Measurements from ENCODE around the gene TANK.
A peak's percentile ranks its signal among the peaks of the same experiment; 100 is the strongest.
"Not testable (repeated sequence)": the region's sequence is repeated elsewhere in the genome, so short reads cannot be mapped to it uniquely, and the experiment has no call there.

TANK gene

DNA sequence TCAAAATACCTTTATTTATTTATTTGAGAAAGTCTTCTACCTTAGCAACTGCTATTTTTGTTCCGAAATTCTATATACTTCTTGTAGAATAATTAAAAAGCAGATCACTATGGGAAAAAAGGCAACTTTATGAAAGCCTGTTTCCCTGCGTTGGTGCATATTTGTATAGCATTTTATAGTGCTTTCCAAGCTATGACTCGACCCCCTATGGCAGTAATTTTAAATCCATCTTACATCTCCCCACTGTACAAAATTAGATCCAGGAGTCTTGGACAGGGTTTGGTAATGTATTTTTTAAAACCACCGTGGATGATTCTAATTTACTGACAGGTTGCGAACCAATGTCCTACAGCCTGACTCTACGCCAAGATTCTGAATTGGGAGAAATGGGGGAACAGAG is 10.1 kb downstream of the TANK start:
- no peak for DNase-seq

- no peak for DNase-seq
Measured at GRCh38 chr2:161170958-161171932, 11.0 kb downstream of the TANK start.

DNA sequence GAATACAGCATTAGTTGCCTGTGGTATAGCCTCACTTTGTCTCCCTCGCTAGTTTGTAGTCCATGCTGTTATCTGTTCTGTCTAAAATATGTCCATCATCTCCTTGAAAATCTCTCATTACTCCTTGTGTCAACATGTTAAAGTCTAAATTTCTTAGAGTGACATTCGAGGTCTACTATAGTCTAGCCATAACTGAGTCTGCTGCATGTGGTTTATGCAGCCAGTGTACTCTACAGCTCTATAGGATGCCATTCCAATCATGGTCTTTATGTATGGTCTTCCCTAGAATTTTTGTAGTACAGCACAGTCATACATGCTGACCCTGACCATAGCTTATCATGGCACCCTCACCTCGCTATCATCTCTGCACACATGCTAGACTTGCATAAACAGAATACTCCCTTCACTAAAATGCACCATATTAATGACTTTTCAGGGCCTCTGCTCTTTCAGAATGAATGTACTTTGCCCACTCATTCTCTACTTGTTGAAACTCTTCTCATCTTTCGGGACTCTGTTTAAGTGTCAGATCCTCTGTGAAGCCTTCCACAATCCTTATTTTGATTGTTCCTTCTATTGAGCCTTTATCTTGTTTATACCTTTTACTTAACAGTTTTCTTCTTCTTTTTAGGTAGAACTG is 12.8 kb downstream of the TANK start:
- no peak for DNase-seq

GRCh38 chr2:161173541-161174194 is 13.4 kb downstream of the TANK start:
- no peak for DNase-seq

GRCh38 chr2:161177969-161178368 is 17.7 kb downstream of the TANK start:
- DNase-seq = no peak

DNA sequence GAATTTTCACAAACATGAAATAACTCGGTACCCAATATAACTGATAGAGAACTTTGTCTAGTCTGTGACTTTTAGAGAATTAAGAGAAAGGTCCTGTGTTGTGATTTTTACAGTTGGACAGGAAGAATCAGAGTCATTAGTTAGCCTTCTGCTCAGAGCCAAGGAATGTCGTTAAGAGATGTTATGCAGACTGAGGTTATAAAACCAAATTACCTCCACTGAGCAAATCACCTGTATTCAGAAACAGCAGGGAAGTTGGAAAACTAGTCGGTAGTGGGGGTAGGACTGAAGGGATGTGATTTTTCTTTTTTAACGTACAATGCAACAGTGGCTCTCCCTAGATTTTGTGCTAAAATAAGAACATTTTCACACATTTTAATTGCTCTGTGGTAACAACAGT is 18.5 kb downstream of the TANK start:
- no peak for DNase-seq

GRCh38 chr2:161190050-161190449 is 29.8 kb downstream of the TANK start:
- DNase-seq = no peak

DNA sequence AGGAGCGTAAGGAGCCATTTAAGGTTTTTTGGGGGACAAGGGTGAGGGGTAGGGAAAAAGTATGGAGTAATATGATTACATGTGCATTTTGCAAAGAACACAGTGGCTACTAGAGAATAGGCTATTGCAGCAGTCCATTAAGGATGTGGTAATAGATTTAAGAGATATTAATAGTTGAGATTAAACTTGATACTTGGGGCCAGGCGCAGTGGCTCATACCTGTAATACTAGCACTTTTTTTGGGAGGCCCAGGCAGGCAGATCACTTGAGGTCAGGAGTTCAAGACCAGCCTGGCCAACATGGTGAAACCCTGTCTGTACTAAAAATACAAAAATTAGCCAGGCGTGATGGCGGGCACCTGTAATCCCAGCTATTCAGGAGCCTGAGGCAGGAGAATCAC is 35.4 kb downstream of the TANK start:
- not testable (repeated sequence) for DNase-seq

DNA sequence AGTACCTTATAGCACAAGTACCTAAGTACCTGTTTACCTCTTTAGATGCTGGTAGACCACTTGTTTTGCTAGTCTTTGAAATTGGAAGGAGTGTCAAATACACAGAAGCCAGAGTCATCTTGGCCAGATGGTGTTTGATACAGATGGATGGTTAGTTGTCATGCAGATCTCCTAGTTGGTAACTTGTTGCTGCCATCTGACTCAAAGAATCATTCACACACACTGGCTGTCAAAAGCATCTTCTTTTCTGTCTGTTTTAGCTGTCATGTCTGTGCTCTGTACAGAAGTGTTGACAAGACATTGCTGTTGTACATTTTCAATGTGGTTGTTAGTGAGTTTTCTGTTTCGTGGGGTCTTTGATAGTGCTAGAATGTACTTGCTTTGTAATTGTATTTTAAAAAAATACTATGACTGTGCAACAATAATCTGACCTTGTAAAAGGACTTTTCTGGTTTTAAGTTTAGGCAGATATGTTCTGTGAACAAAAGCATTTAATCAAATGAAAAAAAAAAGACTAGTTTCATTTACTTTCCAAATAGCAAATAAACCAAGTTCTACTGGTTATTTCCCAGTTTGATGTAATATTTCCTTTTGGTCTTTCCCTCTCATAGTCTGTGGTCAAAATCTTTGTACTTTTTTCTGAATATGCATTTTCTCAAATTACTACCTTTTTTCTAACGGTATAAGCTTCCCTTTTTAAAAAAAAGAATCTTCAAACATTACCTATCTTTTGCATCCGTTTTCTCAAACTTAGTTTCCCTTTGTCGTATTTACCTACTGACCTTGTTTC is 39.9 kb downstream of the TANK start:
- DNase-seq = no peak

DNA sequence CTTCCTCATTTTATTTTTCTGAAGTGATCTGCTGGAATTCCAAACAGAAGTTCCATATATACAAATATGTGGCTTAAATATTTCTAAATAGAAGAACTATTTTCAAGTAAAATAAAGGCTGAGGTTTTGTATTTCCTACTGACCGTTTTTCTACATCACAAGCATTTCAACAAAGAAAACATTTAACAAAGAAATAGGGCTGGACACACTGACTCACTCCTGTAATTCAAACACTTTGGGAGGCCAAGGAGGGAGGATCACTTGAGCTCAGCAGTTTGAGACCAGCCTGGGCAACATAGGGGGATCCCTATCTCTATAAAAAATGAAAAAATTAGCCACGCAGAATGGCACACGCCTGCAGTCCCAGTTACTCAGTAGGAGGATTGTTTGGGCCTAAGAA is 44.6 kb downstream of the TANK start:
- DNase-seq = no peak

GRCh38 chr2:161206471-161207032 is 46.3 kb downstream of the TANK start:
- DNase-seq = no peak

DNA sequence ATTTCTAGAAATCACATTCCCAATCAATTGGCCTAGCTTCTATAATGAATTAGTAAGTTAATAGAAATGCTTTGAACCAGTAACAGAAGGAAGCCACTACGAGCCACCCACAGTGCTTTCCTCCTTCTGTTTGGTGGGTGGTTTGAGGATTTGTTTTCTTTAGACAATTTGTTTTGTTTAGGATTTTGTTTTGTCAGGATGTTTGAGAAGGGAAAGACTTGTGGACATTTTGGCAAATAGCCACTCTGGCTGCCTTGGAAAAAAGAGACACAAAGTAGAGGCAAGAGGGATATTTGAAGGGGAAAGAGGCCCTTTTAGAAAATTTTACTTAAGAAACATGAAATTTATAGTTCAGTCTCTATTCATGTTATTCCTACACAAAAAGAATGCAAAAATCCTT is 47.7 kb downstream of the TANK start:
- no peak for DNase-seq

DNA sequence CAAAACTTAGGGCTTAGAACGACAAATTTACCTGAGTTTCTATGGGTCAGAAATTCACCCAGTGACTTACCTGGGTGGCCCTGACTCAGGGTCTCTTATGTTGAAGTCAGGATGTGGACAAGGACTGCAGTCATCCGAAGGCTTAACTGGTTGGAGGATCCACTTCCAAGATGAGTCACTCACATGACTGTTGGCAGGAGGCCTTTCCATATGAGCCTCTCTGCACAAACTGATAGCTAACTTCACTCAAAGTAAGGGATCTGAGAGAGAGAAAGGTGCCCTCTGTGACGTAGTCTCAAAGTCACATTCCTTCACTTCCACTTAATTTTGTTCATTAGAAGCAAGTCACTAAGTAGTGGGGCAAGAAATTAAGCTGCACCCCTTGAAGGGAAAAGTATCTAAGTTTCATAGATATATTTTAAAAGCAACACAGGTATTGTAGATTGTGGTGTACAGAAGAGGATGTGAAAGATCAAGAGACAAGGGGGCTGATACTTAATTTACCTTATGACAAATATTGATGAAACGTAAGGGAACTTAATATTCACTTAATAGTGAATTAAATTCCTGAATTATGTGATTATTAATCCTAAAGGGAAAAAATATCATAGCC is 48.4 kb downstream of the TANK start:
- DNase-seq = no peak

DNA sequence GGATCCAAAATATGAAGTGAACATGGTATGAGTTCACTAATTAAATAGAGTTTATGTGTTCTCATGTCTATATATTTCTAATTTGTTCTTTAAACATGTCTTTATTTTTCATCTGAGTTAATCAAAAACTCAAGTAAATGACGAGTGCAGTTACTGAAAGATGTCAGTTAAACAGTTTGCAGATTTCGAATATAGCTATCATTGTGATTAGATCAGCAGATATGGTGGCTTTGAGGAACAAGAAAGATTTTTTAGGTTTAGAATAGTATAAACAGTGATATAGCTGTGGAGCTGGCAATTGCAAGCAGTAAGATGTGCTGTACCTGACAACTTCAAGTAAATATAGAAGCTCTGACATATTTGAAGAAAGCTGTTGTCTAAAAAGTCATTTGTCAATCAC is 49.7 kb downstream of the TANK start:
- no peak for DNase-seq

GRCh38 chr2:161217597-161218185 is 57.5 kb downstream of the TANK start:
- DNase-seq = no peak

- DNase-seq = no peak
Measured at GRCh38 chr2:161219211-161219610, 59.0 kb downstream of the TANK start.

DNA sequence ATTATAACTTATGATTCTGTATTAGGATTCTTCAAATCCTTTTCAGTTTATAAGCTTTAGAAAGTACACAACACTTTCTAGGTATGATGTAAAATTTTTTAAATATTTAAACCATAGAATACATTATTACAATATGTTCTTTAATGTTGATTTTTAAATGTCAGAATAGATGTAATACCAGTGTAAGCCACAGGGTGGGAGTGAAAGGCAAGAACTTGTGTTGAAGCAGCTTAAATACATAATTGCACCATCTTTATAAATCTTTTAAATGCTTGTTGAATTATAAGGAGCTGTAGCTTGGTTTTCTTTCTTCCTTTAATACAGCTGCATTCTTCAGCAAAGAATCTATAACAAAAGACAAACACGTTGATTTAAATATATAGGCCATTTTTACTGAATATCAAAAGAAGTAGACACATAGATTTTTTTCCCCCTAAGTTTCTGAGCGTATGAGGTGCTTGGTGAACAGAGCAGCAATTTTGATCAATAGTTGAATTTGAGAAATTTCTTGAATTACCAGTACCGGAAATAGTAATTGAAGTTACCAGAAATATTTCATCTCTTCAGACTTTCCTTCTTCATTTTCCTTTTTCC is 63.0 kb downstream of the TANK start:
- peak; percentile 7 for DNase-seq

GRCh38 chr2:161228511-161229240 is 68.4 kb downstream of the TANK start:
- no peak for DNase-seq

DNA sequence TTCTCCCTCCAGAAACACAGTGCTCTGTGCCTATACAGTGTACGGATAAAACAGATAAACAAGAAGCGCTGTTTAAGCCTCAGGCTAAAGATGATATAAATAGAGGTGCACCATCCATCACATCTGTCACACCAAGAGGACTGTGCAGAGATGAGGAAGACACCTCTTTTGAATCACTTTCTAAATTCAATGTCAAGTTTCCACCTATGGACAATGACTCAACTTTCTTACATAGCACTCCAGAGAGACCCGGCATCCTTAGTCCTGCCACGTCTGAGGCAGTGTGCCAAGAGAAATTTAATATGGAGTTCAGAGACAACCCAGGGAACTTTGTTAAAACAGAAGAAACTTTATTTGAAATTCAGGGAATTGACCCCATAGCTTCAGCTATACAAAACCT is 70.7 kb downstream of the TANK start:
- no peak for DNase-seq

DNA sequence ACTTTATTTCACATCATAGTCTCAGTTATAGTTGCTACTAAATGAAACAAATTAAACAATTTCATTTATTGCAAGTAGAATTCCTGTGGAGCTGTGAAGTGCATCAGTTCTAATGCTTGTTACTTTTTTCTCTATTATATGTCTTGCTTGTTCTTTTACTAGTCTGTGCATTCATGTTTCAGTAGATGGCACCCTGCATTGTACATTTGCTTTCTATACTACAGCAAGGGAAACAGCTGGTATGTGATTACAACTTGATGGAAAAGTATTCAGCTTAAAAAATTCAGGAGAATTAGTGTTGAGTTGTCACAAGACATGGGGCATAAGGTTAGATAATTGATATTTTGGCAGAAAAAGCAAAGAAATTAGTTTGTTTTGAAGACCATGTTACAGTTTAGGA is 72.3 kb downstream of the TANK start:
- no peak for DNase-seq

Measured in NCI-H2081 treated with DMSO at 0.1 percent for 48 hours (cell line).